Loucy (cell line): ENCODE data around the gene CLSTN2.
"Not testable (repeated sequence)": the region's sequence is repeated elsewhere in the genome, so short reads cannot be mapped to it uniquely, and the experiment has no call there.

ENCODE experiments used
- H2AFZ ChIP-seq: fragments of 200-600 bp; sonication (generic); 2 replicates; pipeline ENCODE4 v1.6.0; 2016; ENCODE audit warnings: antibody characterized with exemption, mild to moderate bottlenecking, low read length, moderate library complexity
- H3F3A ChIP-seq: fragments of 200-600 bp; 2 replicates; pipeline ENCODE4 v1.6.0; 2016; ENCODE audit warnings: antibody characterized with exemption, low read depth, mild to moderate bottlenecking
- H3K27me3 ChIP-seq: fragments of 200-600 bp; sonication (generic); 2 replicates; pipeline ENCODE4 v1.6.1; 2014; ENCODE audit warnings: low read length, mild to moderate bottlenecking; ENCODE audit not compliant: insufficient read depth, poor library complexity, severe bottlenecking
- H3K36me3 ChIP-seq: fragments of 200-600 bp; sonication (generic); 2 replicates; pipeline ENCODE4 v1.6.1; 2016; ENCODE audit warnings: low read length; ENCODE audit not compliant: insufficient read depth
- H3K4me1 ChIP-seq: fragments of 200-600 bp; sonication (generic); 2 replicates; pipeline ENCODE4 v1.5.1; 2014; ENCODE audit warnings: low read length, mild to moderate bottlenecking; ENCODE audit not compliant: insufficient read depth, poor library complexity, severe bottlenecking
- H3K4me2 ChIP-seq: fragments of 200-600 bp; sonication (generic); 2 replicates; pipeline ENCODE4 v1.6.0; 2014; ENCODE audit warnings: antibody characterized with exemption, low read length, low read depth, mild to moderate bottlenecking; ENCODE audit not compliant: poor library complexity, severe bottlenecking
- H3K4me3 ChIP-seq: fragments of 200-600 bp; sonication (generic); 2 replicates; pipeline ENCODE4 v1.5.1; 2014; ENCODE audit warnings: low read length, mild to moderate bottlenecking, mixed read lengths; ENCODE audit not compliant: poor library complexity, severe bottlenecking
- H3K79me2 ChIP-seq: fragments of 200-600 bp; sonication (generic); 2 replicates; pipeline ENCODE4 v1.6.1; 2014; ENCODE audit warnings: low read length; ENCODE audit not compliant: insufficient read depth
- H3K9ac ChIP-seq: fragments of 200-600 bp; sonication (generic); 2 replicates; pipeline ENCODE4 v1.6.0; 2014; ENCODE audit warnings: mild to moderate bottlenecking, low read depth, low read length, moderate library complexity; ENCODE audit not compliant: poor library complexity, severe bottlenecking
- H3K9me2 ChIP-seq: fragments of 200-600 bp; sonication (generic); replicated peaks from 2 replicates; pipeline ENCODE4 v1.6.1; 2016; ENCODE audit warnings: low read depth, low read length, mixed read lengths
- H3K9me3 ChIP-seq: fragments of 200-600 bp; sonication (generic); 2 replicates; pipeline ENCODE4 v1.6.1; 2014; ENCODE audit warnings: mild to moderate bottlenecking, antibody characterized with exemption, low read length, low read depth; ENCODE audit not compliant: insufficient read depth
- H4K20me1 ChIP-seq: fragments of 200-600 bp; sonication (generic); 2 replicates; pipeline ENCODE4 v1.6.0; 2014; ENCODE audit warnings: antibody characterized with exemption, low read length, mild to moderate bottlenecking; ENCODE audit not compliant: insufficient read depth, poor library complexity, severe bottlenecking
- EZH2phosphoT487 ChIP-seq: fragments of 200-600 bp; IDR thresholded peaks from 2 replicates; pipeline ENCODE4 v1.6.1; 2018; ENCODE audit warnings: antibody characterized with exemption, mild to moderate bottlenecking, moderate library complexity, borderline replicate concordance
- TF ChIP-seq, protein P1 (sequence below): fragments of 200-600 bp; sonication (generic); conservative IDR thresholded peaks from 2 replicates; pipeline ENCODE4 v1.5.1; 2014; ENCODE audit warnings: mild to moderate bottlenecking, antibody characterized with exemption, low read length

CLSTN2 gene

DNA sequence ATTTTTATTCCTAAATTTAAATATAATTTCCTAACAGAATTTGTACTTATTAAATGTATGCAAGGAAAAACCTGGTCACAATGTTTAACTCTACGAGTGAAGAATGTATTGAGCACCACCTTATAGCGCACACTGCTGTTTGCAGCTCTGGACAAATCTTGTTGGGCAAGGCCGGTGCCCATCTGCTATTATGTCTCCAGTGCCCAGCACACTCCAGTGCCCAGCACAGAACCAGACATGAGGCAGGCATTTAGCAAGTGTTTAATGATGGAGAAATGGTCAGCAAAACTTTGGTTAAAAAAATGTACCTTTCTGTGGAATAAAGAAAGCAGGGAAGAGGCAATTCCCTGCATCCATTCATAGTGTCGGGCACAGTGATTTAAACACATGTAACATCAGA is 488.2 kb downstream of the CLSTN2 start:
- H4K20me1 ChIP-seq: no peaks in the 10 kb centered on the region
- H3K9me3 ChIP-seq: no peaks in the 10 kb centered on the region
- no peaks in the 10 kb centered on the region for H3K36me3 ChIP-seq
- no peak overlapping the region for H3K4me3 ChIP-seq
- no peaks in the 10 kb centered on the region for H3K27me3 ChIP-seq
- H3K9ac ChIP-seq: no peak overlapping the region
- H3K79me2 ChIP-seq: no peaks in the 10 kb centered on the region
- no peaks in the 10 kb centered on the region for H3F3A ChIP-seq
- no peaks in the 10 kb centered on the region for H3K9me2 ChIP-seq
- TF ChIP-seq, protein P1, sequence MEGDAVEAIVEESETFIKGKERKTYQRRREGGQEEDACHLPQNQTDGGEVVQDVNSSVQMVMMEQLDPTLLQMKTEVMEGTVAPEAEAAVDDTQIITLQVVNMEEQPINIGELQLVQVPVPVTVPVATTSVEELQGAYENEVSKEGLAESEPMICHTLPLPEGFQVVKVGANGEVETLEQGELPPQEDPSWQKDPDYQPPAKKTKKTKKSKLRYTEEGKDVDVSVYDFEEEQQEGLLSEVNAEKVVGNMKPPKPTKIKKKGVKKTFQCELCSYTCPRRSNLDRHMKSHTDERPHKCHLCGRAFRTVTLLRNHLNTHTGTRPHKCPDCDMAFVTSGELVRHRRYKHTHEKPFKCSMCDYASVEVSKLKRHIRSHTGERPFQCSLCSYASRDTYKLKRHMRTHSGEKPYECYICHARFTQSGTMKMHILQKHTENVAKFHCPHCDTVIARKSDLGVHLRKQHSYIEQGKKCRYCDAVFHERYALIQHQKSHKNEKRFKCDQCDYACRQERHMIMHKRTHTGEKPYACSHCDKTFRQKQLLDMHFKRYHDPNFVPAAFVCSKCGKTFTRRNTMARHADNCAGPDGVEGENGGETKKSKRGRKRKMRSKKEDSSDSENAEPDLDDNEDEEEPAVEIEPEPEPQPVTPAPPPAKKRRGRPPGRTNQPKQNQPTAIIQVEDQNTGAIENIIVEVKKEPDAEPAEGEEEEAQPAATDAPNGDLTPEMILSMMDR: no peak
- no peak for TF ChIP-seq EZH2phosphoT487
- no peak overlapping the region for H2AFZ ChIP-seq
- H3K4me2 ChIP-seq: no peak overlapping the region
- H3K4me1 ChIP-seq: no peaks in the 10 kb centered on the region

DNA sequence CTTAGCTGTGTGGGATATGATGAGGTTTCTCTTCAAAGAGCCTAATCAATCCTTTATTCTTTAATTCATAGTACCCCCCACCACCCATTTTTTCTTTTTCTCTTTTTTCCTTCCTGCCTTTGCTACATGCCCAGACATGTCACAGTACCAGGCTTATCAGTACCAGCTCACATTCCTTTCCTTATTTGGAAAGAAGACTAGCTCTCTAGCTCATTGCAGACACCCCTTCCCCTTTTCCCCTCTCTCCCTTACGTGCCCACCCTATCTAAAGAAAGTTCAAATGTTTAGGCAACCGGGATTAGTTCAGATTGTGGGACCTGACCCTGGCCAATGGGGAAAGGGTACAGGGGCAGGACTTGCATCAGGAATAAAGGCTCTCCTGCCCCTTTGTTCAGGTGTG is 488.6 kb downstream of the CLSTN2 start:
- not testable (repeated sequence) for H3F3A ChIP-seq, H3K9me3 ChIP-seq, H2AFZ ChIP-seq, H3K36me3 ChIP-seq, H3K4me1 ChIP-seq, H3K9me2 ChIP-seq, H3K4me3 ChIP-seq, H3K9ac ChIP-seq, H3K4me2 ChIP-seq, H3K79me2 ChIP-seq, H4K20me1 ChIP-seq, H3K27me3 ChIP-seq

DNA sequence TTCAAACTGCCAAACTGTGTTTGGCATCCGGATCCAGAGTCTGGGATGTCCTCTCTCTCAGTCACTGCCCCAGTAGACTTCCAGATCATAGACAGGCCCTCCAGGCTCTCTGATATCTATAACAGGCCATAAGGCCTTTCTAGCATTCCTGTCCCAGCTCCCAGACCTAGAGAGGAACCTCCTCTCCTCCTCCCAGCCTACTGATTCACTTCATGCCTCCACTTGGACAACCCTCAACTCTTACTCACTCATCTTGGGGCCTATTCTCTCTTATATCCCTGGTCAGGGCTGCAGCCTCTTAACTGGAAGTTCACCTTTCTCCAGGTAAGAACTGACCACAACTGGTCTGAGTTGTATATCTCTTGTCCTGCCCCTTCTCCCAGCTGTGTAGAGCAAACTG is 489.2 kb downstream of the CLSTN2 start:
- Histone ChIP-seq H3K9ac (no peak overlapping the region), H3F3A (no peaks in the 10 kb centered on the region), H3K36me3 (no peaks in the 10 kb centered on the region), H3K27me3 (no peaks in the 10 kb centered on the region), H3K4me2 (no peak overlapping the region), H3K79me2 (no peaks in the 10 kb centered on the region), H3K9me3 (no peaks in the 10 kb centered on the region), H3K4me1 (no peaks in the 10 kb centered on the region), H3K9me2 (no peaks in the 10 kb centered on the region), H3K4me3 (no peak overlapping the region), H2AFZ (no peak overlapping the region), H4K20me1 (no peaks in the 10 kb centered on the region)
- TF ChIP-seq, protein P1: no peak
- TF ChIP-seq EZH2phosphoT487: no peak

DNA sequence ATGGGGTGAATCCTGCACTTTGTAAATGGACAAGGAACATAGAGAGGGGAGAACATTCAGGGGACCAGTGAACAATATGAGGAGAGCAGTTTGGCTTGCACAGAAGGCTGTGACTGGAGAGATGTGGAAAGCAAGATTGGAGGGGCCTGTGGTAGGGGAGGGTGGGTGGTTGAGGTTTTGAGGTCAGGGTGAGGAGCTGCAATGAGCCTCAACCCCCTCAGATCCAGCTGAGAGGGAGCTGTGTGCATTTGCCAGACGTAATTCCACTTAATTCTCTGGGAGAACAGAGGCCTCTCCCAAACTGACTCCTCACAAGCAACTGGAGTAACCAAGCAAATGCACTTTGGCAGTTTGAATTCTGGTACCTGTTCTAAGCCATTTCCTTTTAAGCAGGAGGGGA is 489.7 kb downstream of the CLSTN2 start:
- Histone ChIP-seq H3K9ac (no peak overlapping the region), H3K79me2 (no peaks in the 10 kb centered on the region), H4K20me1 (no peaks in the 10 kb centered on the region), H3K4me1 (no peaks in the 10 kb centered on the region), H3K27me3 (no peaks in the 10 kb centered on the region), H3K4me2 (no peak overlapping the region), H3K4me3 (no peak overlapping the region), H3K9me3 (no peaks in the 10 kb centered on the region), H3F3A (no peaks in the 10 kb centered on the region), H2AFZ (no peak overlapping the region), H3K36me3 (no peaks in the 10 kb centered on the region), H3K9me2 (no peaks in the 10 kb centered on the region)
- no peak for TF ChIP-seq EZH2phosphoT487
- TF ChIP-seq, protein P1: no peak
